Measurements from ENCODE around the gene PANX1.
A peak's percentile ranks its signal among the peaks of the same experiment; 100 is the strongest.
"Not testable (repeated sequence)": the region's sequence is repeated elsewhere in the genome, so short reads cannot be mapped to it uniquely, and the experiment has no call there.

PANX1 gene

GRCh38 chr11:94152678-94153065, 24.0 kb downstream of the PANX1 start:
- Mint-ChIP-seq H3K27ac (peak overlapping the region; percentile 23), H3K4me1 (peaks cover 56% of the 10 kb centered on the region), H3K27me3 (no peaks in the 10 kb centered on the region), H3K36me3 (peaks cover 22% of the 10 kb centered on the region), H3K4me3 (peak overlapping the region; percentile 19), H3K9me3 (no peaks in the 10 kb centered on the region)

- H3K36me3 Mint-ChIP-seq, result peaks cover 23% of the 10 kb centered on the region
- H3K4me1 Mint-ChIP-seq, result peaks cover 50% of the 10 kb centered on the region
- H3K4me3 Mint-ChIP-seq, result no peak overlapping the region
- H3K9me3 Mint-ChIP-seq, result no peaks in the 10 kb centered on the region
- no peak overlapping the region for H3K27ac Mint-ChIP-seq
- no peaks in the 10 kb centered on the region for H3K27me3 Mint-ChIP-seq
These were observed 24.7 kb downstream of the PANX1 start for GRCh38 chr11:94153320-94153719.

DNA sequence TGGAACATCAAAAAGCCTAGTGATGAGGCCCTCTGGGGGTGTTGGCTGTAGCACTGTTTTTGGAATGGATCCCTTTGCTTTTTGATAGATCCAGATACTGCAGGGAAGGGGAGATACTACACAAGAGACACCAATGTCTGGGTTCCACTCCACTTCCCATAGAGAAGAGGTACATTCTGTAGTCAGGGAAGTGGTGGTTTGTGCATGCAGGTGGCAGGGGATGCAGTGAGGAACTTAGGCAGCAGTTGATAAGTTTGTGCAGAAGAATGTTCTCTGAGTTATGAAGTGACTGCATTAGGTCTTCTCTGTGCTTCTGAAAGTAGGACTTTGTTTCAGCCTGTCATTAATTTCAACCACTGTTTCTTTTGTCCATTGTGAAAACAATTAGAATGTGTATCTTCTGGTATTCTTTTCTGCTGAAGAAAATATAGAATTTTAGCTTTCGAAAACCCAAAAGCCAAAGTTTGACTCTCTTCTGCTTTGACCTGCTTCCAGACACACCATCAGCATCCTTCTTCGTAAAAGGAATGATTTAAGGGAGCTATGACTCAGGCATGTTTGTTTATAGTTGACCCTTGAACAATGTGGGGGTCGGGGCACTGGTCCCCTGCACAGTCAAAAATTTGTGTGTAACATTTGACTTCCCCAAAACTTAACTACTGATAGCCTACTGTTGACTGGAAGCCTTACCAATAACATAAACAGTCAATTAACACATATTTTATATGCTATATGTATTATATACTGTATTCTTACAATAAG, 25.6 kb downstream of the PANX1 start:
- Mint-ChIP-seq H3K9me3 (no peaks in the 10 kb centered on the region), H3K4me1 (peaks cover 41% of the 10 kb centered on the region), H3K27me3 (no peaks in the 10 kb centered on the region), H3K36me3 (peaks cover 23% of the 10 kb centered on the region), H3K4me3 (no peak overlapping the region), H3K27ac (no peak overlapping the region)

GRCh38 chr11:94157339-94157738, 28.7 kb downstream of the PANX1 start:
- H3K9me3 Mint-ChIP-seq, H3K4me3 Mint-ChIP-seq, H3K27ac Mint-ChIP-seq, H3K27me3 Mint-ChIP-seq: not testable (repeated sequence)
- H3K4me1 Mint-ChIP-seq, result peaks cover 36% of the 10 kb centered on the region
- peaks cover 42% of the 10 kb centered on the region for H3K36me3 Mint-ChIP-seq

DNA sequence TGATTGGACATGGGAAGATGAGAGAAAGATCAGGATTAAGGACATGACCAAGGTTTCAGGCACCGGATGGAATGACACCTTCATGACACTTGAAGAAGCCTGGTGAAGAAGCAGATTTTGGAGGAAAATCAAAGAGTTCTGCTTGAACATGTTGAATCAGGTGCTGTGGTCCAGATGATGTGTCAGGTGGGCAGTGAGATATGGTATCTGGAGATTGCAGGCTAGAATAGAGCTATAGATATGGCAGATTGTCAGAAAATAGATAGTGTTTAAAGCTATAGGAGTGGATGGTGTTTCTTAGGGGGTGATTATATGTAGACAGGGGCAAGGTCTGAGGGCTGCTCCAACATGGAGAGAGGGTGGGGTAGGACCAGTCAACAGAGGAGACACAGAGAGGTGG, 40.2 kb downstream of the PANX1 start:
- Mint-ChIP-seq H3K4me1 (peaks cover 56% of the 10 kb centered on the region), H3K27me3 (no peaks in the 10 kb centered on the region), H3K4me3 (no peak overlapping the region), H3K36me3 (peaks cover 21% of the 10 kb centered on the region), H3K9me3 (no peaks in the 10 kb centered on the region), H3K27ac (no peak overlapping the region)

GRCh38 chr11:94169516-94169915, 40.9 kb downstream of the PANX1 start:
- no peaks in the 10 kb centered on the region for H3K27me3 Mint-ChIP-seq
- peaks cover 18% of the 10 kb centered on the region for H3K36me3 Mint-ChIP-seq
- no peak overlapping the region for H3K27ac Mint-ChIP-seq
- H3K4me3 Mint-ChIP-seq, result no peak overlapping the region
- no peaks in the 10 kb centered on the region for H3K9me3 Mint-ChIP-seq
- peaks cover 50% of the 10 kb centered on the region for H3K4me1 Mint-ChIP-seq

DNA sequence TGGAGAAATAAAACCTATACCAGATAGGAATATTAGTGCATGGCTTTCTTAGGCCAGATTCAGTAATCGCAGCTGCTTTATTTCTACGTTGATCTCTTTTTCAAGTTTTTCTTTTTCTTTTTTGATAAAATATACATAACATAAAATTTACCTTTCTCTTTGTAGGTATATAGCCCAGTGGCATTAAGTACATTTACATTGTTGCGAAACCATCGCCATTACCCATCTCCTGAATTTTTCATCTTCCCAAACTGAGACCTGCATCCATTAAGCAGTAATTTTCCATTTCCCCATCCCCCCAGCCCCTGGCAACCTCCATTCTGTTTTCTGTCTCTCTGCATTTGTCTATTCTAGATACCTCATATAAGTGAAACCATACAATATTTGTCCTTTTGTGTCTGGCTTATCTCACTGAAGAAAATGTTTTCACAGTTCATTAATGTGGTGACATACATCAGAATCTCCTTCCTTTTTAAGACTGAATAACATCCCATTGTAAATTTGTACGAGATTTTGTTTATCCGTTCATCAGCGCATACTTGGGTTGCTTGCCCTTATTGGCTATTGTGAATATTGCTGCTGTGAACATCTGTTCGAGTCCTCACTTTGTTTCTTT, 41.4 kb downstream of the PANX1 start:
- peaks cover 18% of the 10 kb centered on the region for H3K36me3 Mint-ChIP-seq
- H3K4me3 Mint-ChIP-seq, result no peak overlapping the region
- no peaks in the 10 kb centered on the region for H3K27me3 Mint-ChIP-seq
- no peaks in the 10 kb centered on the region for H3K9me3 Mint-ChIP-seq
- H3K4me1 Mint-ChIP-seq, result peaks cover 50% of the 10 kb centered on the region
- H3K27ac Mint-ChIP-seq, result no peak overlapping the region

- H3K4me3 Mint-ChIP-seq, result no peak overlapping the region
- peaks cover 17% of the 10 kb centered on the region for H3K36me3 Mint-ChIP-seq
- H3K9me3 Mint-ChIP-seq, result no peaks in the 10 kb centered on the region
- no peak overlapping the region for H3K27ac Mint-ChIP-seq
- no peaks in the 10 kb centered on the region for H3K27me3 Mint-ChIP-seq
- peaks cover 50% of the 10 kb centered on the region for H3K4me1 Mint-ChIP-seq
These were observed 42.3 kb downstream of the PANX1 start for GRCh38 chr11:94170953-94171352.

- H3K9me3 Mint-ChIP-seq, result no peaks in the 10 kb centered on the region
- H3K27ac Mint-ChIP-seq, result peak overlapping the region; percentile 33
- H3K4me3 Mint-ChIP-seq, result no peak overlapping the region
- peaks cover 13% of the 10 kb centered on the region for H3K36me3 Mint-ChIP-seq
- peaks cover 50% of the 10 kb centered on the region for H3K4me1 Mint-ChIP-seq
- no peaks in the 10 kb centered on the region for H3K27me3 Mint-ChIP-seq
These were observed 43.2 kb downstream of the PANX1 start for GRCh38 chr11:94171693-94172440.

- no peak overlapping the region for H3K4me3 Mint-ChIP-seq
- H3K27ac Mint-ChIP-seq, result no peak overlapping the region
- H3K36me3 Mint-ChIP-seq, result peaks cover 17% of the 10 kb centered on the region
- peaks cover 27% of the 10 kb centered on the region for H3K4me1 Mint-ChIP-seq
- H3K27me3 Mint-ChIP-seq, result no peaks in the 10 kb centered on the region
- H3K9me3 Mint-ChIP-seq, result no peaks in the 10 kb centered on the region
These were observed 46.9 kb downstream of the PANX1 start for GRCh38 chr11:94175535-94175934.

DNA sequence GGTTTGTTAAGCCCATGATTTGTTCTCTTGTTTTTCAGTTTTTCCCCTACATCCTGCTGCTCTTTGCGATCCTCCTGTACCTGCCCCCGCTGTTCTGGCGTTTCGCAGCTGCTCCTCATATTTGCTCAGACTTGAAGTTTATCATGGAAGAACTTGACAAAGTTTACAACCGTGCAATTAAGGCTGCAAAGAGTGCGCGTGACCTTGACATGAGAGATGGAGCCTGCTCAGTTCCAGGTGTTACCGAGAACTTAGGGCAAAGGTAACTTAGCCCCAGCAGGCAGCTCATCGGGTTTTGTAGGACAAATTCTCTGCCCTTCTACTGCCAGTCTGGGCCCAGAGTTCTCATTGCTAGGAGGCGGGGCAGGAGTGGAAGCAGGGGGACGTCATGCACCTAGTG, 49.7 kb downstream of the PANX1 start:
- Mint-ChIP-seq H3K4me3 (no peak overlapping the region), H3K36me3 (peaks cover 21% of the 10 kb centered on the region), H3K27me3 (no peaks in the 10 kb centered on the region), H3K4me1 (peaks cover 4% of the 10 kb centered on the region), H3K9me3 (no peaks in the 10 kb centered on the region), H3K27ac (no peak overlapping the region)

DNA sequence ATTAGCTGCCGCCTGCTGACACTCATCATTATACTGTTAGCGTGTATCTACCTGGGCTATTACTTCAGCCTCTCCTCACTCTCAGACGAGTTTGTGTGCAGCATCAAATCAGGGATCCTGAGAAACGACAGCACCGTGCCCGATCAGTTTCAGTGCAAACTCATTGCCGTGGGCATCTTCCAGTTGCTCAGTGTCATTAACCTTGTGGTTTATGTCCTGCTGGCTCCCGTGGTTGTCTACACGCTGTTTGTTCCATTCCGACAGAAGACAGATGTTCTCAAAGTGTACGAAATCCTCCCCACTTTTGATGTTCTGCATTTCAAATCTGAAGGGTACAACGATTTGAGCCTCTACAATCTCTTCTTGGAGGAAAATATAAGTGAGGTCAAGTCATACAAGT, 51.1 kb downstream of the PANX1 start:
- Mint-ChIP-seq H3K27me3 (no peaks in the 10 kb centered on the region), H3K27ac (no peak overlapping the region), H3K4me3 (no peak overlapping the region), H3K4me1 (no peaks in the 10 kb centered on the region), H3K36me3 (peaks cover 21% of the 10 kb centered on the region), H3K9me3 (no peaks in the 10 kb centered on the region)

- no peaks in the 10 kb centered on the region for H3K9me3 Mint-ChIP-seq
These were observed 52.9 kb downstream of the PANX1 start for GRCh38 chr11:94181526-94181925.

DNA sequence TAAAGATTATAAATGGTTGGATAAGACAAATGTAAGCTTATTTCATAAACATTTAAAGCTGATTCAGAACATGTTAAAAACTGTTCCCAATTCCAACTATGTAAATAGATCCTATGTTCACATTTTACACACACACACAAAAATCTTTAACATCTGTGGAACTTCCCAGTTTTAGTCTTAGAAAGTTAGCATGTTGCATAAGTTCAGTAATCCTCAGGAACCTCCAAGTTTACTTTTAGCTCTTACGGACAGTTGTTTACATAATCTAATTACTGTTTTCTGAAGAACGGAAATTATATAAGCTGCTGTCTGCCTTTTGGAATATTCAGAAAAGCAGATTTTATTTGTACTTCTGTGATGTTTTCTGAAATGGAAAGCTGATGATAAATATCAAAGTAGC, 53.3 kb downstream of the PANX1 start:
- Mint-ChIP-seq H3K4me1 (no peaks in the 10 kb centered on the region), H3K9me3 (no peaks in the 10 kb centered on the region), H3K36me3 (peaks cover 19% of the 10 kb centered on the region), H3K27me3 (no peaks in the 10 kb centered on the region), H3K4me3 (no peak overlapping the region), H3K27ac (no peak overlapping the region)

More at GRCh38 chr11:94181526-94181925, 52.9 kb downstream of the PANX1 start:
- H3K36me3 Mint-ChIP-seq, result peaks cover 19% of the 10 kb centered on the region
- H3K27me3 Mint-ChIP-seq, result no peaks in the 10 kb centered on the region
- no peak overlapping the region for H3K4me3 Mint-ChIP-seq
- no peak overlapping the region for H3K27ac Mint-ChIP-seq
- no peaks in the 10 kb centered on the region for H3K4me1 Mint-ChIP-seq

DNA sequence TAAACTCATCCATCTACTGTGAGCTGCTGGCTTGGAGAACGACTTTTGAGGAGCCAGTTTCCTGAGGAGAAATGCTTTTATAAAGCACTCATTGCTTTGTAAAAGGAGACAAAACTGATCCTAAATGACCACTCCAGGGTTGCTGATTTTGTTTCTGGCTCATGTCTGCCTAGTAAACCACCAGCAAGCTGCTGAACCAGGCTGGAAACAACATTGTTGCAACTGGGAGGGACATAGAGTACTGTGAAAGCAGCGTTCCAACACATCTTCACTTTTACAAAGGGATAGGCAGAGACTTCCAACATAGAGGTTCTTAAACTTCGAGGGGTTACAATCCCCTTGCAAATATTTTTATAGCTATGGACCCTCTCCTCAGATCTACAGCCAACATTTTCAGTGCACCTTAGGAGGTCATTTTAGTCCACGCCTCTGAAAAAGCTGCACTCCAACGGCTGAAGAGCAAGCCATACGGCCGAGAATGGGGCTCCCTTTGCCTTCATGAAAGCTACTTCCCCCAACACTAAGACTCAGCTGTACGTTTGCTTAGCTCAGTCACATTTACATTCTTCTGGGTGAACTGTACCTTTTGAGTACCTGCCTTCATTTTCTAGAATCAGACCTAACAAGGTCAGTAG, 54.7 kb downstream of the PANX1 start:
- Mint-ChIP-seq H3K27ac (no peak overlapping the region), H3K4me3 (no peak overlapping the region), H3K27me3 (no peaks in the 10 kb centered on the region)

DNA sequence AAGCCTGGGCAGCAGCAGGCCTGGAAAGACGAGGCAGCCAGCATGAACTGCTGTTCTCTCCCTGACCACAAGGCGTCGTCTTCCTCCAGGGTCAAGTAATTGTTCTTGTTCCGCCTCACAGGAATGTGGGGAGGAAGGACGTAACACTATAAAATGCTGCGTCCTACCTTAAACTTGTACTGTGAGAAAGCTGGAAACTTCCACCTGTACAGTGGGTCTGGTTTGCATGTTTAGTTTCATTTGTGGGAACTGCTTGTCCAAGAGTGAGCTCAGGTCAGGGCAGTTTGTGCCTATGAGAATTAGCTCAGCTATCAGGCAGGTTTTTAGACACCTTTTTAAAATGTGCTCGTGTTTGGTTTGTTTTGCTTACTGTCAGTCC, 55.2 kb downstream of the PANX1 start:
- Mint-ChIP-seq H3K36me3 (peaks cover 16% of the 10 kb centered on the region), H3K4me3 (no peak overlapping the region), H3K27me3 (no peaks in the 10 kb centered on the region), H3K9me3 (no peaks in the 10 kb centered on the region), H3K4me1 (no peaks in the 10 kb centered on the region), H3K27ac (no peak overlapping the region)

More for the DNA sequence above, 54.7 kb downstream of the PANX1 start:
- Mint-ChIP-seq H3K4me1 (no peaks in the 10 kb centered on the region), H3K36me3 (peaks cover 13% of the 10 kb centered on the region), H3K9me3 (no peaks in the 10 kb centered on the region)

All from activated naive CD4-positive, alpha-beta T cell treated with anti-CD3 and anti-CD28 coated beads, Interleukin-2, amount 50 U/mL, for 24 hours (primary cell).